A673 (cell line): ENCODE data around the gene GOLGA7B. TPM values are rescaled to one million over a fixed set of nuclear protein-coding genes. Genes with fewer than 3 reads are reported as not detected.

Source experiments
- BruUV-seq: library from RNA; stranded (reverse); fragments of 400-500 nt; replicated peaks from 2 replicates; lab custom pipeline; 2021; lab: Mats Ljungman, UMichigan
- CTCF ChIA-PET: fragments of 300-600 bp; sonication (Branson Sonifier 250); formaldehyde crosslinking; loops from one replicate; lab custom pipeline; 2022; ENCODE audit warnings: antibody characterized with exemption; lab: Charles Lee
- POLR2A ChIA-PET: fragments of 300-600 bp; sonication (Branson Sonifier 250); formaldehyde crosslinking; loops from one replicate; lab custom pipeline; 2022; ENCODE audit warnings: antibody characterized with exemption; ENCODE audit not compliant: low non-redundant PET; lab: Charles Lee
- DNase-seq: peaks from one replicate; pipeline ENCODE4 v3.0.0-alpha.2; 2015; ENCODE audit warnings: low spot score
- H3K27ac ChIP-seq: fragments of 200-600 bp; sonication (generic); 2 replicates; pipeline ENCODE4 v1.5.1; 2016; ENCODE audit warnings: mixed run types, low read depth, mild to moderate bottlenecking, mixed read lengths, antibody characterized with exemption, low read length; ENCODE audit not compliant: poor library complexity, severe bottlenecking
- H3K27me3 ChIP-seq: fragments of 200-600 bp; sonication (generic); replicated peaks from 2 replicates; pipeline ENCODE4 v1.6.1; 2017; ENCODE audit warnings: mixed run types, low read depth, mild to moderate bottlenecking, mixed read lengths, antibody characterized with exemption, low read length; ENCODE audit not compliant: insufficient read depth, poor library complexity
- H3K36me3 ChIP-seq: fragments of 200-600 bp; sonication (generic); 2 replicates; pipeline ENCODE4 v1.6.1; 2016; ENCODE audit warnings: mixed run types, mild to moderate bottlenecking, mixed read lengths, antibody characterized with exemption, low read length; ENCODE audit not compliant: insufficient read depth, poor library complexity, severe bottlenecking
- H3K4me1 ChIP-seq: fragments of 200-600 bp; sonication (generic); 2 replicates; pipeline ENCODE4 v1.6.1; 2017; ENCODE audit warnings: mixed run types, mild to moderate bottlenecking, mixed read lengths, antibody characterized with exemption, low read length; ENCODE audit not compliant: insufficient read depth, poor library complexity, severe bottlenecking
- H3K4me3 ChIP-seq: fragments of 200-600 bp; sonication (generic); 2 replicates; pipeline ENCODE4 v1.5.1; 2016; ENCODE audit warnings: low read depth, mixed run types, mild to moderate bottlenecking, mixed read lengths, low read length; ENCODE audit not compliant: poor library complexity, severe bottlenecking
- H3K9me3 ChIP-seq: fragments of 200-600 bp; sonication (generic); 2 replicates; pipeline ENCODE4 v1.6.1; 2016; ENCODE audit warnings: mixed run types, low read depth, mild to moderate bottlenecking, mixed read lengths, antibody characterized with exemption, low read length; ENCODE audit not compliant: poor library complexity, severe bottlenecking
- CTCF ChIP-seq: fragments of 300-800, 200-600 bp; sonication (generic); conservative IDR thresholded peaks from 2 replicates; pipeline ENCODE4 v1.5.1; 2017; ENCODE audit warnings: low read depth, mild to moderate bottlenecking, antibody characterized with exemption, low read length, moderate library complexity, mixed read lengths
- EZH2 ChIP-seq: fragments of 200-600 bp; sonication (generic); IDR thresholded peaks from 2 replicates; pipeline ENCODE4 v1.6.1; 2017; ENCODE audit warnings: borderline replicate concordance, low read depth, mild to moderate bottlenecking, mixed read lengths, antibody characterized with exemption, low read length; ENCODE audit not compliant: poor library complexity, severe bottlenecking
- intact Hi-C: fragments of 100-400 bp; cut with micrococcal nuclease; formaldehyde crosslinking; loops from one replicate; pipeline ENCODE4 v1.10.0; 2022; ENCODE audit not compliant: unreplicated experiment
- total RNA-seq: library from RNA; stranded (reverse); gene quantifications from 2 replicates; pipeline ENCODE4 v1.2.3, GENCODE V29; 2021

The GOLGA7B gene
- total RNA-seq, 1 experiment from 2014 or later, result 0.64 TPM

- no TSS peak for BruUV-seq
Measured at GRCh38 chr10:97880109-97880508, 30.5 kb downstream of the GOLGA7B start.

GRCh38 chr10:97882142-97883091, 32.8 kb downstream of the GOLGA7B start:
- Histone ChIP-seq H3K27me3 (no peaks in the 10 kb centered on the region), H3K27ac (no peak overlapping the region), H3K36me3 (no peaks in the 10 kb centered on the region), H3K4me1 (no peaks in the 10 kb centered on the region), H3K9me3 (no peaks in the 10 kb centered on the region), H3K4me3 (no peak overlapping the region)
- DNase-seq, result no peak
- TF ChIP-seq CTCF (no peak), EZH2 (no peak)
- intact Hi-C loops, result no loop called here
- POLR2A ChIA-PET, result no interaction called here
- CTCF ChIA-PET, result no interaction called here
- BruUV-seq, result no TSS peak

More at GRCh38 chr10:97880109-97880508, 30.5 kb downstream of the GOLGA7B start:
- POLR2A ChIA-PET, result no interaction called here
- H3K4me1 ChIP-seq, result no peaks in the 10 kb centered on the region
- H3K27me3 ChIP-seq, result no peaks in the 10 kb centered on the region
- no peaks in the 10 kb centered on the region for H3K36me3 ChIP-seq
- no peak overlapping the region for H3K27ac ChIP-seq
- H3K4me3 ChIP-seq, result no peak overlapping the region
- DNase-seq, result no peak
- no peak for TF ChIP-seq CTCF
- TF ChIP-seq EZH2, result no peak
- no peaks in the 10 kb centered on the region for H3K9me3 ChIP-seq
- intact Hi-C loops, result no loop called here
- CTCF ChIA-PET, result no interaction called here

- CTCF ChIA-PET, result no interaction called here
- Histone ChIP-seq H3K36me3 (no peaks in the 10 kb centered on the region), H3K27ac (no peak overlapping the region), H3K9me3 (no peaks in the 10 kb centered on the region), H3K4me1 (no peaks in the 10 kb centered on the region), H3K4me3 (no peak overlapping the region), H3K27me3 (no peaks in the 10 kb centered on the region)
- no peak for DNase-seq
- TF ChIP-seq CTCF (no peak), EZH2 (no peak)
- intact Hi-C loops, result no loop called here
- POLR2A ChIA-PET, result no interaction called here
- no TSS peak for BruUV-seq
Measured at GRCh38 chr10:97883092-97883485, 33.4 kb downstream of the GOLGA7B start.
